GM18508 (cell line): Measurements from ENCODE around the gene AKR1D1.
"Not testable (repeated sequence)": the region's sequence is repeated elsewhere in the genome, so short reads cannot be mapped to it uniquely, and the experiment has no call there.

Experiments used
- ATAC-seq: cut with Tn5 transposase; IDR thresholded peaks from one replicate; pipeline ENCODE4 v1.9.1; 2021; ENCODE audit warnings: moderate number of reproducible peaks; ENCODE audit not compliant: insufficient read depth, unreplicated experiment

The AKR1D1 gene

DNA sequence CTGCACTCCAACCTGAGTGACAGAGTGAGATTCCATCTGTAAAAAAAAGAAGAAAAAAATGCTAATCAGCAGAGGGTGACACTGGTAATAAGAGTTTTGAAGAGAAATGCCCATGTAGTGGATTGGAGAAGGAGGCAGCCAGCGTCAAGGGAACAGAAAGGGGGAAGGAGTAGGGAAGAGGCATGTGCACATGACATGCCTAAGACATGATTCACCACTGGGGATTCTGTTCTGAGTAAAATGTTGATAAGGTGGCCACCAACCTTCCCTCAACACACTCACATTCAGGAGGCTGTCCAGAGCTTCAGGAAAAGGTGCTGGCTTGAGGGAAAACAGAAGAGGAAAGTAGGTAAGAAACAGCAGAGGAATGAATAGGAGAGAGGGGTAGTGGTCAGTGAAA is 39.9 kb downstream of the AKR1D1 start:
- ATAC-seq: no peak

DNA sequence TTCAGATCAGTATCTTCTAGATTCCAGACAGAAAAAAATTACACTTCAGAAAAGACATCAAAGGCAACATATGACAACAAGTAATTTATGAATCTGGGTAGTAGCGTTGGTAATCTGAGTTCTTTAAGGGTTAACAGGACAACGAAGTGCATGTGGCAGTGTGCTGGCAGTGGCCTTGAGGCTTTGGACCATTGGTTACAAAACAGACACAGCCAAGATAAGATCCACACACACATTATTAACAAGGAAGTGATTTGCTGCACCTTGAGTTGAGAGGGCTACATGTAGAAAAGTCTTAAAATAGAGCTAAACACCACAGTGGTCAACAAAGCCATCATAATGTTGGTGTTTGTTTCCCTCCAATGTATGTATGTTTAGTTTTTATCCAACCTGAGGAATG is 40.6 kb downstream of the AKR1D1 start:
- ATAC-seq: no peak

DNA sequence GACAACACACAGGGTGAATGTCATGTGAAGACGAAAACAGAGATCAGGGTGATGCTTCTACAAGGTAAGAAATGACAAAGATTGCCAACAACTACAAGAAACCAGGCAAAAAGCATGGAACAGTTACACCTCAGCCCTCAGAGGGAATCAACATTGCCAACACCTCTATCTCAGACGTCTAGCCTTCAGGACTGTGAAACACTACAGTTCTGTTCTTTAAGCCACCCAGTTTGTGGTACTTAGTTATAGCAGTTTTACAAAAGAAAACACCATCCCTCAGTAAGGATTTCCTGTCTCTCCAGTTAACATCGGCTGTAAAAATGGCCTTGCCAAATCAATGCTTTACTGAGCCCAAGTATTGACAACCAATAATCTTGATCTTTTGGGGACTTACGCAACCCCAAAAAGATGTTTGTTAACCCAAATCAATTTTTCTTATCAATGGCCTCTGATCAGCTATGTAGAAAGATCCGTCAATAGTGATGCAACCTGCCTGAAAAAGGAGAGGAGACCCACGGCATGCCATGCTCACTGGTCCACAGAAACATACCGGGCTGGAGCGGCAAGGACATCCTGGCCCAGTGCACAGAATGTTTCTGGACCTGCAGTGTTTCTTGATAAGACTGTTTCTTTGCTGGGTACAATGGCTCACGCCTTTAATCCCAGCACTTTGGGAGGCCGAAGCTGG is 44.0 kb downstream of the AKR1D1 start:
- no peak for ATAC-seq

DNA sequence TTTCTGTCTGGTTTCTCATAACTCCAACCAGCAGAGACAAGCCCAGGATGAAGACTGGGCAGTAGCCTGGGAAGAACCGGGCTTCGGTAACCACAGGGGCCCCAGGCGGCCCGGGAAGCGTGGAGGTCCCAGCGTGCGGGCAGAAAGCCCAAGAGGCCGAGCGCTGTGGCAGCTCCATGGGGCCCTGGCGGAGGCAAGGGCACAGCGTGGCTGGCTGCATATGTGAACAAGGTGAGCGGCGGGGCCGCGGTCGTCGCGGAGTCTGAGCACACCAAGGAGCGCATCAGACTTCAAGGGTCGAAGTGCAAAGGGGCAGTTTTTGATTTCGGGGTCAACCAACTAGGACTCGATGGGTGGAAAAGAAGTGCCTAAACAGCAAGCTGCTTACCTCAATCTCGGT is 45.9 kb downstream of the AKR1D1 start:
- no peak for ATAC-seq

DNA sequence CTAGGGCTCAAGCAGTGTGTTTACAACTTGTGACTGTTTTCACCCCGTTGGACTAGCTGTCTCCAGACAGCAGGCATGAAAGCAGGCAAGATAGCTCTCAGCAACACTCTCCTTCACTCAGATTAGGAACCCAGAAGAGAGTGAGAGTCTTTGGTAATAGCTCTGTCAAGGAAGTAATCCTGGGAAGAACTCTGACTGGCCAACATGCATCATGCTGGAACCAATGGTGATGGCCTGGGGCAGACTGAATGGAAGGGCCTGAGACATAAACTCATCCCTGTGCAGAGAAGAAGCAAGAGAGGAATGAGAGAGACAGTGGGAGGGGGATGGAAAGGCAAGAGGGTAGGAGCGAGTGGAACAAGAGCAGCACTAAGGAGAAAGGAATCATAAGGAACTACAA is 48.9 kb downstream of the AKR1D1 start:
- ATAC-seq: no peak

DNA sequence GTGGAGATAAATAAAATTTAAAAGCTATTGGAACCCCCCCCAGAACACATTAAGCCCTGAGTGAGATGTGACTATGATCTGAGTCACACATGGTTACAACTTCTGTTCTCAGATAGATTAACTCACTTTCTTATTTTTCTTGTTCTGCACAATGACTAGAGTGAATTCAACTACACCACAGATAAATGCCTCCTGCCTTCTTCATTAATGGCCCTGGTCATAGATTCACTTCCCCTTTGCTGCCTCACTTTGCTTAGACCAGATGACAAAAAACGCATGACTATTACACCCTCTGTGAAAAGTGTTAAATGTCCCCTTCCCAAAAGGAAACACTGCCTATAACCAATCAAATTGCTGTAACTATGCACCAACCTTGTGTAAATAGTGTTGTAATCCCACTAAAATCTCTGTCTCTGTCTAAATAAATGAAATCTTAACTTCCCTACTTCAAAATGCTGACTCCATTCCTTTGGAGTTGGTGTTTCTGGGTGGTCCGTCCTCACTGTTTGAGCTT is 49.4 kb downstream of the AKR1D1 start:
- peak; percentile 89 for ATAC-seq

DNA sequence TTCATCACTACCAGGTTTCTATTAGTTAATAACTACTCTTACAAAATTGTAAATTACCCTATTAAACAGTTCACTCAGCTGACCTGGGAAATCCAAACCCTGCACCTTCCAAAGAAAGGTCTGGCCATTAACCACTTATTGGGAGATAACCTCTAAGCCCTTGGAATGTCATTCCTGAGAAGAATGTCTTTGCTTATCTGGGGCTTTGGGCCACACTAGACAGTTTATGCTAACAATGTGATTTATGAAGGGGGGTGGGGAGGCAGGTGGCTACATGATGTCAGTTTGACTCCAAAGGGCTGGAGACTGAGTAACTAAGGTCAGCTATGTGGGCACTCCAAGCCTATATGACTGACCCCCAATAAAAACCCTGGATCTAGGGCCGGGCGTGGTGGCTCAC is 50.7 kb downstream of the AKR1D1 start:
- ATAC-seq: no peak

DNA sequence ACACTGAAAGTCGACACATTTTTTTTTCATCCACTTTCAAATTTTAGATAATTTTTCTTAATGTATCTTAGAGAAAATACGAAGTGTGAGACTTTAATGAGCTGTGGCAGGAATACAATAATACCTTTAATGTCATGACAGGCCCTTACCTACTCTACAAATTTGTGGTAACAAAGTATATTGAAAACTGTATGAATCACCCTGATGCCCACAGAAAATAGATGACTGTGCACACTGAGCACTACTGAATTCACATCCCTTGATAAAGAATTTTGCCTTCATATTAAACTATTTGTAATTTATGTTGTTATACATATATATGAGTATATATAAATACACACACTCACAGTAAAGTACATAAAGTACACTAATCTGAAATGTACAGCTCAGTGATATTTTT is 51.7 kb downstream of the AKR1D1 start:
- no peak for ATAC-seq

DNA sequence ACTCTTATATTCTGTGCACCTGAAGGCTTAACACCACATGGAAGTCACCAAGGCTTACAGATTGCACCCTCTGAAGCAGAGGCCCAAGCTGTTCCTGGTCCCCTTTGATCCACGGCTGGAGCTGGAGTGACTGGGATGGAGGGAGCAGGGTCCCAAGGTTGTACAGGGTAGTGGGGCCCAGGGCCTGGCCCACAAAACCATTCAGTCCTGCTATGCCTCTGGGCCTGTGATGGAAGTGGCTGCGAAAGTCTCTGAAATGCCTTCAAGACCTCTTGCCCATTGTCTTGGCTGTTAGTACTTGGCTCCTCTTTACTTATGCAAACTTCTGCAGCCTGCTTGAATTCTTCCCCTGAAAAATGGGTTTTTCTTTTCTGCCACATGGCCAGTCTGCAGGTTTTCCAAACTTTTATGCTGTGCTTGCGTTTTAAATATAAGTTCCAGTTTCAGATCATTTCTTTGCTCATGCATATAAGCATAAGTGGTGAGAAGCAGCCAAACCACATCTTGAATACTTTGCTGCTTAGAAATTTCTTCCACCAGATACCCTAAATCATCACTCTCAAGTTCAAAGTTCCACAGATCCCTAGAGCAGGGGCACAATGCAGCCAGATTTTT is 53.4 kb downstream of the AKR1D1 start:
- ATAC-seq: no peak

DNA sequence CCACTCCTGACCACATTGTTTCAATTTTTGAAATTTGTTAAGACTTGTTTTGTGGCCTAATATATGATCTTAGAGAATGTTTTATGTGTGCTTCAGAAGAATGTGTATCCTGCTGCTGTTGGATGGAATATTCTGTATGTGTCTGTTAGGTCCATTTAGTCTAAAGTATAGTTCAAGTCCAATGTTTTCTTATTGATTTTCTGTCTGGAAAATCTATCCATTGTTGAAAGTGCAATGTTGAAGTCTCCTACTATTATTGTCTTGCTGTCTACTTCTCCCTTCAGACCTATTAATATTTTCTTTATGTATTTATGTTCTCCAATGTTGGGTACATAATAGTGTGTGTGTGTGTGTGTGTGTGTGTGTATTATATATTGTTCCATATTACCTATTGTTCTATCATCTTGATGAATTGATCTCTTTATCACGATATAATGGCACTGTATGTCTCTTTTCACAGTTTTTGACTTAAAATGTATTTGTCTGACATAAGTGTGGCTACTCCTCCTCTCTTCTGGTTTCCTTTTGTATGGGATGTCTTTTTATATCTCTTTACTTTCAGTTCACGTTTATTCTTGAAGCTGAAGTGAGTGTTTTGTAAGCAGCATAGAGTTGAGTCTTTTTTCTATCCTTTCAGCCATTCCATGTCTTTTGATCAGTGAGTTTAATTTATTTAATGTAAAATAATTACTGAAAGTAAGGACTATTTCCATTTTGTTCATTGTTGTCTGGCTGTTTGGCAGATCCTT is 61.3 kb downstream of the AKR1D1 start:
- ATAC-seq: no peak

DNA sequence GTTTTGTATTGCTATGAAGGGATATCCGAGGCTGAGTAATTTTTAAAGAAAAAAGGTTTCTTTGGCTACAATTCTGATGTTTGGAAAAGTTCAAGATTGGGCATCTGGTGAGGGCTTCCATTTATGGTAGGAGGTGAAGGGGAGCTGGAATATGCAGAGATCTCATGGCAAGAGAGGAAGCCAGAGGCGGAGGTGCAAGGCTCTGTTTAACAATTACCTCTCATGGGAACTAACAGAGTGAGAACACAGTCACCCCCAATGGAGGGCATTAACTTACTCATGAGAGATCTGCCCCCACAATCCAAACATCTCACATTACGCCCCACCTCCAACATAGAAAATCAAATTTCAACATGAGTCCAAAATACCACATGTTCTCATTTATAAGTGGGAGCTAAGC is 62.0 kb downstream of the AKR1D1 start:
- no peak for ATAC-seq

DNA sequence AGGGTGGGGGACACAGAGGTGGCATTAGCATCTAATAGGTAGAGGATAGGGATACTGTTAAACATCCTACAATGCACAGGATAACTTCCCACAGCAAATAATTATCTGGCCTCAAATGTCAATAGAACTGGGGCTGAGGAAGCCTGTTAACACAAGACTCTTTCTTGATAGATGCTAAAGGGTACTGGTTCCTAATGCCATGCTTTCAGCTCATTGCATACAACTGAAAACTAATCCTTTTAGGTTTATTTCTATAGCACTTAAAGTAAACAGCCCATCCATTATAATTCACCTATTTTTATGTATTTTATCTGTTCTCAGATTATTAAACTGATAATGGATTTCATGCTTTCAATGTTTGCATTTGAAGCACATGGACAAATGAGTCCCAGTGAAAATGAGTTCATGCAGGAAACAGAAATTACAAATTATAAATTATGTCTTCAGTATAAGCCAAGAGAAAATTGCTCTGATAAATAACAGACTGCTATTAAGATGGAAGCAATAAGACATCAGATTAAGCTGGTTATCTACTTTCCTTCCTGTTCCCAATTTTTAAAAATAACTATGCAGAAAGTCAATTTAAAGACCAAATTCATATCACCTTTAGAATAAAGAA is 66.4 kb downstream of the AKR1D1 start:
- no peak for ATAC-seq

DNA sequence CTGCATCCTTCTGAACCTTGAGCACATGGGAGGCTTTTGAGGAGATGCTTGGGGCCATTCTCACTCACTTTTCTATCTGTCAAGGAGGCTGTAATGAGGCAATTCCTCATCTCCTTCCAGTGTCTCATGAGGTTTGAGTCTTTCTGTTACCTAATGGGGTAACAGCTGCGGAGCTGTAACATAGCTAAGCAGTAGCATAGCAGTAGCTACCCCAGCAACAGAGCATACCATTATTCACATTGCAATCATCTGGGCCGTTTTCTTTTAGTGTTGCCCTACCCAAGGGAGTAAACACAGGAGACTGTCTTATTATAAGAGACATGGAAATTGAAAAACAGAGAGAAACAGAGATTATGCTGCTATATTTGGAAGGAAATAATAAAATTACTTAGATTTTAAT is 68.7 kb downstream of the AKR1D1 start:
- no peak for ATAC-seq

DNA sequence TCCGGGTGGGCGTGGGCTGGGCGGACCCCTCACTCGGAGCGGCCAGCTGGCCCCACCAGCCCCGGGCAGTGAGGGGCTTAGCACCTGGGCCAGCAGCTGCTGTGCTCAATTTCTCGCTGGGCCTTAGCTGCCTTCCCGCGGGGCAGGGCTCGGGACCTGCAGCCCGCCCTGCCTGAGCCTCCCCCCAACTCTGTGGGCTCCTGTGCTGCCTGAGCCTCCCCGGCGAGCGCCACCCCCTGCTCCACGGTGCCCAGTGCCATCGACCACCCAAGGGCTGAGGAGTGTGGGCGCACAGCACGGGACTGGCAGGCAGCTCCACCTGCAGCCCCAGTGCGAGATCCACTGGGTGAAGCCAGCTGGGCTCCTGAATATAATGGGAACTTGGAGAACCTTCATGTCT is 70.0 kb downstream of the AKR1D1 start:
- ATAC-seq: not testable (repeated sequence)

DNA sequence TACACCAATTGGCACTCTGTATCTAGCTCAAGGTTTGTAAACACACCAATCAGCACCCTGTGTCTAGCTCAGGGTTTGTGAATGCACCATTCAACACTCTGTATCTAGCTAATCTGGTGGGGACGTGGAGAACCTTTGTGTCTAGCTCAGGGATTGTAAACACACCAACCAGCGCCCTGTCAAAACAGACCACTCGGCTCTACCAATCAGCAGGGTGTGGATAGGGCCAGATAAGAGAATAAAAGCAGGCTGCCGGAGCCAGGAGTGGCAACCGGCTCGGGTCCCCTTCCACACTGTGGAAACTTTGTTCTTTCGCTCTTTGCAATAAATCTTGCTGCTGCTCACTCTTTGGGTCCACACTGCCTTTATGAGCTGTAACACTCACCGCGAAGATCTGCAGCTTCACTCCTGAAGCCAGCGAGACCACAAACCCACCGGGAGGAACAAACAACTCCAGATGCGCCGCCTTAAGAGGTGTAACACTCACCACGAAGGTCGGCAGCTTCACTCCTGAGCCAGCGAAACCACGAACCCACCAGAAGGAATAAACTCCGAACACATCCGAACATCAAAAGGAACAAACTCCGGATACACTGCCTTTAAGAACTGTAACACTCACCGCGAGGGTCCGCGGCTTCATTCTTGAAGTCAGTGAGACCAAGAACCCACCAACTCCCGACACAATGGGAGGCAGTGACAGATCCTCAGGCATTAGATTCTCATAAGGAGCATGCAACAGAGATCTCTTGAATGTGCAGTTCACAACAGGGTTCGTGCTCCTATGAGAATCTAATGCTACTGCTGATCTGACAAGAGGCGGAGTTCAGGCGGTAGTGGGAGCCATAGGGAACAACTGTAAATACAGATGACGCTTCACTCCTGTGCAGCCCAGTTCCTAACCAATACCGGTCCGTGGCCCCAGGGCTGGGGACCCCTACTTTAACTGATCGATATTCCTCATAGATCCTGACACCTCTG is 70.8 kb downstream of the AKR1D1 start:
- ATAC-seq: not testable (repeated sequence)

DNA sequence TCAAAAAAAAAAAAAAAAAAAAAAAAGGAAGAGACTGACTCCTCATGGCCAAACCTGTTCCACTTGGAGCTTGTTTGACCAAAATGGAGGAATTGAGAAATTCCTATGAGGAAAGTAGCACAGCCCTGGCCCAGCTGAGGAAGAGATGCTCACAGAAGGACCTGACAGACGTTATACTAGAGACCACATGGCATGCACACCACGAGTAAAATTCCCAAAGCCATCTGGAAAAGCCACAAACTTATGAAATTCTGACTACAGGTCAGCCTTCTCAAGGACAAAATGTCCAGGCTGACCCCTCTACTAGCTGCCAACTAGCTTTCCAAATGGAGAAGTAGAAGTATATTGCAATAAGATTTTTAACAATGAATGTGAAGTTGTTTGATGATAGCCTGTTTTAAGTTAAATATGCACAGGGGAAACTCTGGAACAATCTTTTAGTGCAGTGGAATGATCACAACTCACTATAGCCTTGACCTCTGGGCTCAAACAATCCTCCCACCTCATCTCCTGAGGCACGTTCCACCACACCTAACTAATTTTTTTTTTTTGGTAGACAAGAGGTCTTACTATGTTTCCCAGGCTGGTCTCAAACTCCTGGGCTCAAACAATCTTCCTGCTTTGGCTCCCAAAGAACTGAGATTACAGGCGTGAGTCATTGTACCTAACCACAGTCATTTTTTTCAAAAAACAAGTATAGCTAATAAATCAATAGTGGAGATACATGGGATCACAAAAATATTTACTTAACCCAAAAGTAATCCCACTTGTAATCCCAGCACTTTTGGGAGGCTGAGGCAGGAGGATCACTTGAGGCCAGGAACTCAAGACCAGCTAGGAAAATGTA is 75.7 kb downstream of the AKR1D1 start:
- ATAC-seq: no peak

DNA sequence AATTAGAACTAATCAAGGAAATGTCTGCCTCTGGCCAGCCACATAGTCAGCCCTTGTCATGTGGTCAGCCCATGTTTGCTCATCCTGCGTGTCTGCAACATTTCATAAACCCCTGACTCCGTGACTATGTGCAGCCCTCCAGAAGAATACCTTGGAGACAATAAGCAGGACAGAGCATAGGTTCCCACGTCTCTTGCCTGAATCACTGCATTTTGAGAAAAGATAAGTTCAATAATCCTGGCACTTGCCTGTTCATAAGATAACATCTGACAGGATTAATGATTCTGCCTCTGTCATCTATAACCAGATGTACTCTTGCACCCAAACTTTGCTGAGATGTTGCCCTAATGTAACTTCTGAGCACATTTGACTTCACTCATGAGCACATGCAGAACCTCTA is 78.4 kb downstream of the AKR1D1 start:
- no peak for ATAC-seq

DNA sequence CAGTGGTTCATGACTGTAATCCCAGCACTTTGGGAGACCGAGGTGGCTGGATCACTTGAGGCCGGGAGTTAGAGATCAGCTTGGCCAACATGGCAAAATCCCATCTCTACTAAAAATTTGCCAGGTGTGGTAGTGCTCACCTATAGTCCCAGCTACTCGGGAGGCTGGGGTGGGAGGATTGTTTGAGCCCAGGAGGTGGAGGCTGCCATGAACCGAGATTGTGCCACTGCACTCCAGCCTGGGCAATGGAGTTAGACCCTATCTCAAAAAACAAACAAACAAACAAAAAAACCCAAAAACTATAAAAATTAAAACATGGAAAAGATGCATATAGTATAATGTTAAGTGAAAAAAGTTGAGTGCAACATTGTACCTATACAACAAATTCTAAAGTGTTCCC is 81.4 kb downstream of the AKR1D1 start:
- no peak for ATAC-seq
